GM19468 (cell line): ENCODE results near the gene DENND1B.

Experiments used
- ATAC-seq: cut with Tn5 transposase; IDR thresholded peaks from one replicate; pipeline ENCODE4 v1.9.1; 2021; ENCODE audit warnings: mild to moderate bottlenecking, moderate library complexity, moderate number of reproducible peaks; ENCODE audit not compliant: unreplicated experiment; ENCODE audit errors: extremely low read depth

The DENND1B gene

GRCh38 chr1:197775282-197776262 lies at the start of gene DENND1B:
Gene DENND1B (minus strand): TSS chr1:197775480. CDS start chr1:197775155, 325 bp downstream.
- peak; percentile 31 for ATAC-seq

GRCh38 chr1:197814306-197814705 lies 39.0 kb upstream of the DENND1B start:
- no peak for ATAC-seq

- no peak for ATAC-seq
These were observed 38.5 kb upstream of the DENND1B start for GRCh38 chr1:197813741-197814140.

- no peak for ATAC-seq
These were observed 36.5 kb upstream of the DENND1B start for GRCh38 chr1:197811769-197812168.

- ATAC-seq = no peak
These were observed 35.5 kb upstream of the DENND1B start for GRCh38 chr1:197810812-197811211.

GRCh38 chr1:197808880-197809279 lies 33.6 kb upstream of the DENND1B start:
- no peak for ATAC-seq

- no peak for ATAC-seq
These were observed 32.6 kb upstream of the DENND1B start for GRCh38 chr1:197807739-197808453.

- ATAC-seq = no peak
These were observed 31.9 kb upstream of the DENND1B start for GRCh38 chr1:197807216-197807615.

GRCh38 chr1:197806718-197807117 lies 31.4 kb upstream of the DENND1B start:
- no peak for ATAC-seq

GRCh38 chr1:197801684-197802083 lies 26.4 kb upstream of the DENND1B start:
- ATAC-seq = no peak

- ATAC-seq = no peak
These were observed 25.8 kb upstream of the DENND1B start for GRCh38 chr1:197801111-197801482.

- ATAC-seq = no peak
These were observed 25.3 kb upstream of the DENND1B start for GRCh38 chr1:197800379-197801110.

GRCh38 chr1:197799271-197799670 lies 24.0 kb upstream of the DENND1B start:
- ATAC-seq = no peak

GRCh38 chr1:197798492-197798891 lies 23.2 kb upstream of the DENND1B start:
- ATAC-seq = no peak

GRCh38 chr1:197797010-197797409 lies 21.7 kb upstream of the DENND1B start:
- ATAC-seq = no peak

- ATAC-seq = no peak
These were observed 13.8 kb upstream of the DENND1B start for GRCh38 chr1:197788741-197789739.

- no peak for ATAC-seq
These were observed 12.6 kb upstream of the DENND1B start for GRCh38 chr1:197787623-197788536.

GRCh38 chr1:197787056-197787455 lies 11.8 kb upstream of the DENND1B start:
- no peak for ATAC-seq
